Endodermal cell (in vitro differentiated cells): ENCODE results near the gene PCDHGA1. TPM values are rescaled to one million over a fixed set of nuclear protein-coding genes. Genes with fewer than 3 reads are reported as not detected.
A peak's percentile ranks its signal among the peaks of the same experiment; 100 is the strongest.

Experiments used
- DNase-seq: peaks from one replicate; pipeline ENCODE4 v3.0.0-alpha.2; 2017
- H3K27ac ChIP-seq: 2 replicates; pipeline ENCODE4 v1.5.1; 2013; ENCODE audit warnings: mild to moderate bottlenecking, low read depth, low read length, moderate library complexity
- H3K27me3 ChIP-seq: 2 replicates; pipeline ENCODE4 v1.6.1; 2013; ENCODE audit warnings: mild to moderate bottlenecking, low read length, moderate library complexity; ENCODE audit not compliant: insufficient read depth, control insufficient read depth, poor library complexity, severe bottlenecking
- H3K36me3 ChIP-seq: 2 replicates; pipeline ENCODE4 v1.7.0; 2013; ENCODE audit warnings: mild to moderate bottlenecking, low read length, moderate library complexity; ENCODE audit not compliant: control insufficient read depth, insufficient read depth
- H3K4me1 ChIP-seq: one replicate; pipeline ENCODE4 v1.7.0; 2013; ENCODE audit warnings: low read length; ENCODE audit not compliant: control insufficient read depth, insufficient read depth
- H3K4me3 ChIP-seq: 2 replicates; pipeline ENCODE4 v1.5.1; 2013; ENCODE audit warnings: mild to moderate bottlenecking, low read length, moderate library complexity
- H3K9ac ChIP-seq: 2 replicates; pipeline ENCODE4 v1.6.1; 2013; ENCODE audit warnings: mild to moderate bottlenecking, low read length, moderate library complexity; ENCODE audit not compliant: poor library complexity, severe bottlenecking; ENCODE audit errors: extremely low read depth
- H3K9me3 ChIP-seq: 2 replicates; pipeline ENCODE4 v1.6.1; 2013; ENCODE audit warnings: mild to moderate bottlenecking, low read length, moderate library complexity; ENCODE audit not compliant: control insufficient read depth
- H3K27ac Mint-ChIP-seq: 2 replicates; pipeline ENCODE4 v1.8.0; 2020; ENCODE audit warnings: mixed read lengths
- H3K27me3 Mint-ChIP-seq: 2 replicates; pipeline ENCODE4 v1.8.0; 2021; ENCODE audit warnings: mild to moderate bottlenecking, mixed read lengths; ENCODE audit not compliant: insufficient read depth
- H3K36me3 Mint-ChIP-seq: 2 replicates; pipeline ENCODE4 v1.8.0; 2020; ENCODE audit warnings: low read depth, mixed read lengths
- H3K4me1 Mint-ChIP-seq: 2 replicates; pipeline ENCODE4 v1.8.0; 2020; ENCODE audit warnings: mixed read lengths
- H3K4me3 Mint-ChIP-seq: 2 replicates; pipeline ENCODE4 v1.8.0; 2020; ENCODE audit warnings: mild to moderate bottlenecking, moderate library complexity, mixed read lengths
- H3K9me3 Mint-ChIP-seq: 2 replicates; pipeline ENCODE4 v1.8.0; 2020; ENCODE audit warnings: mild to moderate bottlenecking, mixed read lengths
- WGBS, 2 experiments: methylation state at CpG; one replicate each; pipeline versions ENCODE4 v1.1.5 to v1.1.7; 2013; ENCODE audit warnings: missing lambda C conversion rate in 2 of 2, mixed read lengths in 1 of 2; ENCODE audit not compliant: insufficient coverage in 1 of 2, insufficient read length in 1 of 2; 5-methylcytosine and 5-hydroxymethylcytosine counted together
- total RNA-seq, 2 donors: library from RNA; stranded (reverse); fragmentation: NEBNext Ultra II Directional in 1 of 2; extraction: Animal tissue kit (Norgen Biotek cat#: 25700) in 1 of 2; gene quantifications; 2 replicates in 1 of 2; 3 replicates in 1 of 2; pipeline ENCODE4 v1.2.1, GENCODE V29; 2021
- TF ChIP-seq, protein P1 (sequence below): fragments of 200-600 bp; sonication (generic); conservative IDR thresholded peaks from 2 replicates; pipeline ENCODE4 v1.5.0; 2021; ENCODE audit warnings: antibody characterized with exemption, mild to moderate bottlenecking

The PCDHGA1 gene
- total RNA-seq, 2 donors from 2014 or later = 0.38 to 2.2 TPM

DNA sequence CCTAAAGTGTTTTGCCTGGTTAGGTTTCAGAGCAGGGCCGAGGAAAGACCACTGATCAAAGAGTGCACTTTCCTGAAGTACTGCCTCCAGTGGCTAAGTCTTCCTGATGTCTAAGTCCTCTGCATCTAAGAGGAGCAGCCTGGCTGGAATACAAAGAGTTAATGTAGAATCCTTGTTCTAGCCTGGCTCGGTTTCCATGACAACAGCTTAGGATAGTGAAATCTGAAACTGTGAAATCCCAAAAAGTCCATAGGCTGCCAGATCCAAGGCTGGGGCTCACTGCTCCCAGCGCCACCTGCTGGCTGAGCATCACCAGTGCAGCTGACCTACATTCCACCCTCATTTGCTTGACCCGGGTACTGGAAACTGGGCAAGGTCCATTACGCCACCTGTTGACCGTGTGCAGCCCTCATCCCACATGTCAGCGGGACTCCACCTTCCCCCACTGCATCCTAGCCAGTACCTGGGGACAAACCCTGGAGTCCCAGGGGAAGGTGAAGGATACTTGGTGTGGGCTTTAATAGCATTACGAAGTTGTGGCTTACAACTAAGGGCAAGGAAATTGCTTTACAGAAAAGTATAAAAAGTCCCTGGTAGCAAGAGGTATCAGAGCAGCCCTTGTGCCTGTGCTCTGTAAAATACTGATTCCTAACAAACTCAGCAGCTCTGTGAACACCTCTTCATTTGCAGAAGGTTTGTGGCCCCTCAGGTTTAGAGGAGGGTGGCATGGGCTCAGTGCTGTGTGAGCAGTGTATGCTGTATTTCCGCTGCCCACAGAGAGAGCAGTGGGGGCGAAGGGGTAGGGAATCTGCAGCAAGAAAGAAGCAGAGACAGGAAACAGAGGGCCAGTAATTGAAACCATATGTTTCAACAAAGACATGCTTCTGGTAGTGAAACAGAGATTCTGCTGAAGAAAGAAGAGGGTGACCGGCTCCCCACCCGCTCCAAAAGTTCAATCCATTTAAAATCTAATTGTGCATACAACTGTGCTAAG lies 194.6 kb downstream of the PCDHGA1 start:
- H3K27ac ChIP-seq = peak overlapping the region; percentile 69
- H3K4me1 ChIP-seq = peaks cover 12% of the 10 kb centered on the region
- no peaks in the 10 kb centered on the region for H3K9me3 ChIP-seq
- H3K4me1 Mint-ChIP-seq = peaks cover 18% of the 10 kb centered on the region
- DNase-seq = peak; percentile 99
- H3K36me3 ChIP-seq = peaks cover 83% of the 10 kb centered on the region
- H3K27ac Mint-ChIP-seq = peak overlapping the region; percentile 87
- no peaks in the 10 kb centered on the region for H3K9me3 Mint-ChIP-seq
- TF ChIP-seq, protein P1, sequence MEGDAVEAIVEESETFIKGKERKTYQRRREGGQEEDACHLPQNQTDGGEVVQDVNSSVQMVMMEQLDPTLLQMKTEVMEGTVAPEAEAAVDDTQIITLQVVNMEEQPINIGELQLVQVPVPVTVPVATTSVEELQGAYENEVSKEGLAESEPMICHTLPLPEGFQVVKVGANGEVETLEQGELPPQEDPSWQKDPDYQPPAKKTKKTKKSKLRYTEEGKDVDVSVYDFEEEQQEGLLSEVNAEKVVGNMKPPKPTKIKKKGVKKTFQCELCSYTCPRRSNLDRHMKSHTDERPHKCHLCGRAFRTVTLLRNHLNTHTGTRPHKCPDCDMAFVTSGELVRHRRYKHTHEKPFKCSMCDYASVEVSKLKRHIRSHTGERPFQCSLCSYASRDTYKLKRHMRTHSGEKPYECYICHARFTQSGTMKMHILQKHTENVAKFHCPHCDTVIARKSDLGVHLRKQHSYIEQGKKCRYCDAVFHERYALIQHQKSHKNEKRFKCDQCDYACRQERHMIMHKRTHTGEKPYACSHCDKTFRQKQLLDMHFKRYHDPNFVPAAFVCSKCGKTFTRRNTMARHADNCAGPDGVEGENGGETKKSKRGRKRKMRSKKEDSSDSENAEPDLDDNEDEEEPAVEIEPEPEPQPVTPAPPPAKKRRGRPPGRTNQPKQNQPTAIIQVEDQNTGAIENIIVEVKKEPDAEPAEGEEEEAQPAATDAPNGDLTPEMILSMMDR = peak; percentile 100
- H3K36me3 Mint-ChIP-seq = peaks cover 58% of the 10 kb centered on the region
- no peak overlapping the region for H3K9ac ChIP-seq
- no peaks in the 10 kb centered on the region for H3K27me3 Mint-ChIP-seq
- H3K4me3 Mint-ChIP-seq = no peak overlapping the region
- H3K27me3 ChIP-seq = no peaks in the 10 kb centered on the region
- H3K4me3 ChIP-seq = no peak overlapping the region
- 39 to 54% methylated on average over 7 to 12 of the region's 12 CpGs for WGBS, 2 experiments

- Mint-ChIP-seq H3K4me3 (no peak overlapping the region), H3K27ac (peak overlapping the region; percentile 38), H3K36me3 (peaks cover 50% of the 10 kb centered on the region), H3K27me3 (no peaks in the 10 kb centered on the region), H3K9me3 (no peaks in the 10 kb centered on the region), H3K4me1 (peaks cover 18% of the 10 kb centered on the region)
- peaks cover 83% of the 10 kb centered on the region for H3K36me3 ChIP-seq
- WGBS, 2 experiments = 91% methylated on average over 7 of the region's 7 CpGs
- no peak for DNase-seq
- H3K27ac ChIP-seq = no peak overlapping the region
- no peak overlapping the region for H3K4me3 ChIP-seq
- H3K9ac ChIP-seq = no peak overlapping the region
- H3K4me1 ChIP-seq = peaks cover 12% of the 10 kb centered on the region
- TF ChIP-seq, protein P1 = no peak
- no peaks in the 10 kb centered on the region for H3K27me3 ChIP-seq
- H3K9me3 ChIP-seq = no peaks in the 10 kb centered on the region
Observed at GRCh38 chr5:141525653-141526052, 195.3 kb downstream of the PCDHGA1 start.

GRCh38 chr5:141527426-141527825 lies 197.1 kb downstream of the PCDHGA1 start:
- Mint-ChIP-seq H3K36me3 (peaks cover 32% of the 10 kb centered on the region), H3K4me3 (no peak overlapping the region), H3K4me1 (peaks cover 12% of the 10 kb centered on the region), H3K27me3 (no peaks in the 10 kb centered on the region), H3K9me3 (no peaks in the 10 kb centered on the region), H3K27ac (no peak overlapping the region)
- Histone ChIP-seq H3K4me1 (peaks cover 5% of the 10 kb centered on the region), H3K36me3 (peaks cover 88% of the 10 kb centered on the region), H3K9me3 (no peaks in the 10 kb centered on the region), H3K9ac (no peak overlapping the region), H3K27me3 (no peaks in the 10 kb centered on the region), H3K4me3 (no peak overlapping the region), H3K27ac (no peak overlapping the region)
- no peak for DNase-seq
- 96 to 100% methylated on average over 1 of the region's 1 CpG for WGBS, 2 experiments
- TF ChIP-seq, protein P1 = no peak
